ENCODE results near the gene ZNF592.

- TF ChIP-seq CTCF (IDR thresholded peaks at IDR 0.05) (no peak), ZFX (IDR thresholded peaks at IDR 0.05; ENCODE audit: borderline replicate concordance) (no peak)
Measured at GRCh38 chr15:84823282-84823878, 75.0 kb downstream of the ZNF592 start.
